Adipocyte (in vitro differentiated cells): ENCODE results near the gene FASTKD3.
A peak's percentile ranks its signal among the peaks of the same experiment; 100 is the strongest.

Experiments
- DNase-seq: peaks from one replicate; pipeline ENCODE4 v3.0.0-alpha.2; 2015; ENCODE audit warnings: low read depth
- H3K27me3 ChIP-seq: replicated peaks from 2 replicates; pipeline ENCODE4 v1.7.0; 2013; ENCODE audit warnings: mild to moderate bottlenecking, low read length, moderate library complexity; ENCODE audit not compliant: control insufficient read depth, insufficient read depth
- H3K36me3 ChIP-seq: 2 replicates; pipeline ENCODE4 v1.7.0; 2013; ENCODE audit warnings: low read length, mild to moderate bottlenecking, moderate library complexity; ENCODE audit not compliant: control insufficient read depth, insufficient read depth, severe bottlenecking
- H3K4me1 ChIP-seq: 2 replicates; pipeline ENCODE4 v1.7.0; 2013; ENCODE audit warnings: mild to moderate bottlenecking, low read length, moderate library complexity; ENCODE audit not compliant: control insufficient read depth, insufficient read depth
- H3K4me3 ChIP-seq: 2 replicates; pipeline ENCODE4 v1.7.0; 2013; ENCODE audit warnings: mild to moderate bottlenecking, low read length, moderate library complexity
- H3K9ac ChIP-seq: 2 replicates; pipeline ENCODE4 v1.7.0; 2013; ENCODE audit warnings: mild to moderate bottlenecking, low read length, moderate library complexity
- H3K9me3 ChIP-seq: 2 replicates; pipeline ENCODE4 v1.7.0; 2013; ENCODE audit warnings: mild to moderate bottlenecking, low read length, moderate library complexity; ENCODE audit not compliant: control insufficient read depth

FASTKD3 gene

DNA sequence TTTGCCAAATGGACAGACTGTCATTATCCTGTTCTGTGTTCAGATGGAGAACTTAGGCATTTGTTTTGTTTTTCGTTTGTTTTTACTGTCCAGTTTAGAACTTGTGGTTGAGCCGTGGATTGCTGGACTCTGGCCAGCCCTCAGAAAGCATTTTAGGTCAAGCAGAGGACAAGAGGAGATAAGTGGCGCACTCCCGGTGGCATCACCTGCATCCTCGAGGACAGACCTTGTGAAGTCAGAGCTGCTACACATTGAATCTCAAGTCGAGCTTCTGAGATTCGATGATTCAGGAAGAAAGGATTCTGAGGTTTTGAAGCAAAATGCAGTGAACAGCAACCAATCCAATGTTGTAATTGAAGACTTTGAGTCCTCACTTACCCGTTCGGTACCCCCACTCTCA is 9.0 kb upstream of the FASTKD3 start:
- no peak overlapping the region for H3K9ac ChIP-seq
- no peaks in the 10 kb centered on the region for H3K9me3 ChIP-seq
- no peaks in the 10 kb centered on the region for H3K27me3 ChIP-seq
- H3K4me1 ChIP-seq, result peaks cover 24% of the 10 kb centered on the region
- H3K4me3 ChIP-seq, result no peak overlapping the region
- peaks cover 59% of the 10 kb centered on the region for H3K36me3 ChIP-seq
- no peak for DNase-seq

DNA sequence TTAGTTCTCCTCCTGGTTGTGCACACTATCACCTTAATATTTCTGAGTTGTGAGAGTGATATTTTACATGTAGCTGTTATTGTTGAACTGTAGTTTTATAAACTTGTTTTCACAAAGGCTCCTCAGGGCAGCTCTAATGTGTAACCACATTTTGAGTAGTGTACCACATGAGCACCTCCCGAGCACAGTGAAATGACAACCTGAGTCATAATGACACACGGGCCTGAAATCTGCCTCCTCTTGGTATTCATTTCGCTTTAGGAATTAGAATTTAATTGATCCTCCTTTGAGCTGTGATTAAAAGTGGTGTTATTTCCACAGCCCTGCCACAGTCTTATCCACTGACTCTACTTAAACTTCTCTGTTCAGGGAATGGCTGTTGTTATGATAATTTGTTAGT is 8.0 kb upstream of the FASTKD3 start:
- Histone ChIP-seq H3K36me3 (peaks cover 60% of the 10 kb centered on the region), H3K4me1 (peaks cover 24% of the 10 kb centered on the region), H3K4me3 (no peak overlapping the region), H3K9me3 (no peaks in the 10 kb centered on the region), H3K27me3 (no peaks in the 10 kb centered on the region), H3K9ac (no peak overlapping the region)
- DNase-seq, result peak; percentile 48

DNA sequence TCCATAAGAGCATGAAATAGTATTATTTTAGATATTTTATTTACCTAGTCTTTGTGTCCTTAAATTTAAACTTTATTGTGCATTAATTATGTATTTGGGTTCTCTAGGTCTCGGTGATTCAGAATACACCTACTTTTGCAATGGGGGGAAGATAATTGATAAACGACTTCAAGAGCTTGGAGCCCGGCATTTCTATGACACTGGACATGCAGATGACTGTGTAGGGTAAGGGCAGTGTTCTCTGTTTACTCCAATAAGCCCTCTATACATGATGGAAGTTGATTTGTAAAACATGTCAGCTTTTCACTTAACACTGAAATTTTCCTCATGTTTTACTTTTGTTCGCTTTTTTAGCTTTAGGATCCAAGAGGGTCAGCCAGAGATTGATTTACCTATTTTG is 6.3 kb upstream of the FASTKD3 start:
- H3K27me3 ChIP-seq, result no peaks in the 10 kb centered on the region
- H3K9ac ChIP-seq, result no peak overlapping the region
- peaks cover 45% of the 10 kb centered on the region for H3K36me3 ChIP-seq

DNA sequence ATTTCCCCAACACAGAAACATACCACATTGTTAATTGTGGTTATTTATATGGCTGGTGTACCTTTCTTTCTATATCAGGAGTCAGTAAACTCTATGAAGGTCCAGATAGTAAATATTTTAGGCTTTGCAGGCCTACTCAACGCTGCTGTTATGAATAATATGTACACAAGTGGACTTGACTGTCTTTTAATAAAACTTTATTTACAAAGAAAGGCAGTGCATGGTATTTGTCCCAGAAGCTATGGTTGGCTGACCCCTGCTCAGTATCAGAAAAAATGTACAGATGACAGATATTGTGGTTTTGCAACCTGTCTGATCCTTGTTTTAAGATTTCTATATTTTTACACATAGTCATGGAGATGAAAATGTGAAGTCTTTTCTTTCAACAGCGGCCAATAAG is 5.8 kb upstream of the FASTKD3 start:
- H3K4me3 ChIP-seq, result no peak overlapping the region
- no peak overlapping the region for H3K9ac ChIP-seq
- H3K36me3 ChIP-seq, result peaks cover 40% of the 10 kb centered on the region
- H3K27me3 ChIP-seq, result no peaks in the 10 kb centered on the region
- H3K4me1 ChIP-seq, result peaks cover 36% of the 10 kb centered on the region
- no peaks in the 10 kb centered on the region for H3K9me3 ChIP-seq
- DNase-seq, result no peak

More for the DNA sequence above, 6.3 kb upstream of the FASTKD3 start:
- no peak overlapping the region for H3K4me3 ChIP-seq
- DNase-seq, result no peak
- no peaks in the 10 kb centered on the region for H3K9me3 ChIP-seq
- H3K4me1 ChIP-seq, result peaks cover 31% of the 10 kb centered on the region

DNA sequence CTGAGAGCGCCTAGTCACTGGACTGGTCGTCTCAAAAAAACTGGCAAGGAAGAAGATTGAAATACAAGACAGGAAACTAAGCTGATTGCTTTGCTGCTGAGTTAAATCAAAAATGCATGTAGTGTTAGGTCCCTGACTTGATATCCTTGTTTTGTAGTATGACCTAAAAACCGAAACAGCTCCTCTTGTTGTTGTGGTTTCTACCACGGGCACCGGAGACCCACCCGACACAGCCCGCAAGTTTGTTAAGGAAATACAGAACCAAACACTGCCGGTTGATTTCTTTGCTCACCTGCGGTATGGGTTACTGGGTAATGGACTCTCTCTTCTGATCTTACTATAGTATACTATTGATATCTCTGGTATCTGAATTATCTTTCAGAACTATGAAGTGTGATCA is 4.4 kb upstream of the FASTKD3 start:
- Histone ChIP-seq H3K9me3 (no peaks in the 10 kb centered on the region), H3K36me3 (peaks cover 37% of the 10 kb centered on the region), H3K9ac (no peak overlapping the region), H3K4me3 (no peak overlapping the region), H3K27me3 (no peaks in the 10 kb centered on the region), H3K4me1 (peaks cover 27% of the 10 kb centered on the region)
- DNase-seq, result no peak

DNA sequence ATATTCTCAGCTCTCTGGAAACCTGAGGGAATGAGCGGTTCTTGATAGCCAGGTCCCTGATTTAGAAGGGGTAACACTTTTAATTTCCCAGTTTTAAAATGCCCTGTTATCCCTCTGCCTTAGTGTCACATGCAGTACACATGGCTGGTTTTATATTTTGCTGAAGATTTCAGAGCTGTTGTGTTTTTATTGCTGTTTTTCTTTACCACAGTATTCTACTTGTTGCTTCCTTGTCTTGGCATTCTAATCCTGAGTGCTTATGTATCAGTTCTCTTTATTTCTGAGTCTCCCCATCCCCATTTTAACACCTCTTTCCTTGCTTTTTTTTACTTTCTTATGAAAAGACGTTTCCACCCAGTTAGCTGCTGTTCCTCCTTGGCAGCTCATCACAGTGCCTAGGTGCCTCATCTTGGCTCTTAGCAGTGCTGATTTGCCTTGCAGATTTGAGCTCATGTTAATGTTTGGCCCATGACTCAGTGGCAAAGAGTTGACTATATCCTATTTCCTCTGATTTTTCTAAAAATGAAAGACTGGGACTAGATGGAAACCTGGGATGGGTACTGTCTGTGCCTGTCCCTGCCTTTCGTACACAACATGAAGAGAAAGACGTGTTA is 3.8 kb upstream of the FASTKD3 start:
- Histone ChIP-seq H3K4me3 (no peak overlapping the region), H3K4me1 (peaks cover 27% of the 10 kb centered on the region), H3K27me3 (no peaks in the 10 kb centered on the region), H3K36me3 (peaks cover 31% of the 10 kb centered on the region), H3K9ac (no peak overlapping the region), H3K9me3 (no peaks in the 10 kb centered on the region)
- no peak for DNase-seq

DNA sequence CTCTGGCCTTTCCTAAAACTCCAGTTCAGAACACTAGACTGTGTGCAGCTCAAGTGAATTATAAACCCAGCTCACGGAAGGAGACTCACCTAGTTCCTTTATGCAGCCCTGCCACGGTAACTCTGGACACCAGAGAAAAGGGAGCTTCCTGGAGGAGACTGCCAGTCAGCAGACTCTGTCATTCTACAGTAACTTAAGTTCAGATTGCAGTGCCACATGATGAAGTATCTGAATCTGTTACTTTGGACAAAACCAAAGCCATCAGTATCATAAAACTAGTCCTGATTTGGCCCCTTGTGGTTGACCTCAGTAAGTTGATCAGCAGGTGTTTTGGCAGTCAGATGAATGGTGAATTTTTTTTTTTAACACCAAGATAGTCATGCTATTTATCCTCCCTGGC is 2.8 kb upstream of the FASTKD3 start:
- no peaks in the 10 kb centered on the region for H3K27me3 ChIP-seq
- no peaks in the 10 kb centered on the region for H3K9me3 ChIP-seq
- H3K9ac ChIP-seq, result no peak overlapping the region
- DNase-seq, result no peak
- H3K36me3 ChIP-seq, result peaks cover 26% of the 10 kb centered on the region
- H3K4me3 ChIP-seq, result no peak overlapping the region
- peaks cover 22% of the 10 kb centered on the region for H3K4me1 ChIP-seq

DNA sequence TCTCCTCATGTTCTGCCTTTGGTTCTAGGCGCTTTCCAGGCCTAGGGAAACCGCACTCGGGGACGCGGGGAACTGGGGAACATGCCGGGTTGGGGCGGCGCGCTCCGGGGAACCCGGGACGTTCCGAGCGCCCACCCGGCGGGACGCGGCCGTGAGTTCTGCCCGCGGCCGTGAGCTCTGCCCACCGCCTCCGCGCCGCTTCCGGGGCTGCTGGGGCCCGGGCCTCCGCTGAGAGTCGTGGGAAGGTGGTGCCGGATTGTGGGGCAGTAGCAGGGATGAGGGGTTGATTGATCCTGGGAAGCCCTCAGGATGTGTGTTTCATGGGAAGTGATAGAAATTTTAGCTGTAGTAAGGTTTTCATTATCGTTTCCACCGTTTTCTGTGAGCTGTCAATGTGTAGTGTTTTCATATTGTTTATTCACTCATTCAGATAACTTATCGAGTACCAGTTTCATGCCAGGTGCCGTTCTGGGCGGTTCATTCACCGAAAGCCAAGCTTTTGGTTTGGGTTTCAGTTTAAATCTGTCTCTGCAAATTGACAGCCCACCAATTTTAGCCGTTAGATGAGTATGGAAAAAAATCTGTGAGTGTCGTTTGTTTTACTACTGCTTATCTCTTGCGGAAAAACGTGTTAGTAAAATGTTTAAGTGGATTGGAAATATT is 774 bp upstream of the FASTKD3 start:
- H3K4me1 ChIP-seq, result peaks cover 21% of the 10 kb centered on the region
- DNase-seq, result peak; percentile 71
- H3K9me3 ChIP-seq, result no peaks in the 10 kb centered on the region
- H3K27me3 ChIP-seq, result no peaks in the 10 kb centered on the region
- peak overlapping the region; percentile 97 for H3K4me3 ChIP-seq
- peaks cover 22% of the 10 kb centered on the region for H3K36me3 ChIP-seq
- H3K9ac ChIP-seq, result peak overlapping the region; percentile 93

DNA sequence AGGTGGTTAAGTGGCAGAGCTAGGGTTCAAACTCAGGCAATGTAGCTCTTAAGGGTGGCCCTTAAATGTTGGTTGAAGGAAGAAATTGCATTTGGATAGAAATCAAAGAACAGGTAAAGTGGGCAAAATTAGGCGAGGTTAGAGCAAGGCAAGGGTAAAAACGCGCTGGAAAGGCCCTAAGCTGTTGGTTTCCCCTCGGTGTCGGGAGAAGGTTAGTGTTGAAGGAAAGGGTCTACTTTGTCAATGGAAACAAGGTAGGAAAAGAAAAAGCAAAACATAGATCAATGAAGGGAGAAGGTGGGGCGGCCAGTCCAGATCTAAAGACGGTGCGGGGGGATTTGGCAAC is 431 bp downstream of the FASTKD3 start:
- Histone ChIP-seq H3K4me3 (peak overlapping the region; percentile 97), H3K36me3 (peaks cover 24% of the 10 kb centered on the region), H3K9me3 (no peaks in the 10 kb centered on the region), H3K27me3 (no peaks in the 10 kb centered on the region), H3K4me1 (peaks cover 21% of the 10 kb centered on the region), H3K9ac (peak overlapping the region; percentile 93)
- DNase-seq, result no peak

DNA sequence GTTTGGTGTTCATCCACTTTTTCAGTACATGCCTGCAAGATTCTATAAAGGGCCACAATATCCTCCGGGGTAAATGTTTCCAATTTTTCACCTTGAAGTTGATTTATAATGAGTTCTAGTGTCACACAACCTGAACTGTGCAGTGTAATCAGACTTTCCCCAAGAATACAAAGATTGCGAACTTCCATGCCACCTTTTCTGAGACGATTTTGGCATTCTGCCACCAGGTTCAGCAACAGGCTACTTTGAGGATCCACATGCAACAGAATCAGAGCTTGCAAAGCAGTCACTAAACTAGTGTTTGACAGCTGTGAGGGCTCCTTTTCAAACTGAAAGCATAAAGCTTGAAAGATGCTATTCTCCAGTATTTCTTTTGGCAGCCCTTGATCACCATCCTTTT is 1.6 kb downstream of the FASTKD3 start:
- Histone ChIP-seq H3K4me3 (no peak overlapping the region), H3K9me3 (no peaks in the 10 kb centered on the region), H3K27me3 (no peaks in the 10 kb centered on the region), H3K36me3 (peaks cover 26% of the 10 kb centered on the region), H3K4me1 (peaks cover 21% of the 10 kb centered on the region), H3K9ac (no peak overlapping the region)
- DNase-seq, result no peak

DNA sequence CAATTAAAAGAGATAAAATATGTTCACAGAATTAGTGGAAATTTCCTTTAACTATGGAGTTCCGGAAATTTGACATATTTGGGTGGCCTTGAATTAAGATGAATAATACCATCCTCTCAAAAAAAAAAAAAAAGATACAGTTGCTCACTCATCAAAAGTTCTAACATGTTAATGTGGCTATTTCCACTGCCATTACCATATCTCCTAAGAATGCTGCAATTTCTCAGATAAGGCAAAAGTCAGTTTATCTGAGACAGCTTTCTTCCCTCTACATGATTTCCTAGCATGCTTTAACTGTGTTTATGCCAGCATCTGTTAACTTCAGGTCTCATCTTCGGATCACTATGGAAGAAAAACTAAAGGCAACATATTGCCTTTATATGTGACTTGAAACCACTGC is 2.6 kb downstream of the FASTKD3 start:
- H3K4me1 ChIP-seq, result peaks cover 21% of the 10 kb centered on the region
- no peaks in the 10 kb centered on the region for H3K27me3 ChIP-seq
- no peak overlapping the region for H3K4me3 ChIP-seq
- H3K36me3 ChIP-seq, result peaks cover 33% of the 10 kb centered on the region
- H3K9me3 ChIP-seq, result no peaks in the 10 kb centered on the region
- H3K9ac ChIP-seq, result no peak overlapping the region
- DNase-seq, result no peak
